OCI-LY7 (cell line): ENCODE results near the gene GALM. TPM values are rescaled to one million over a fixed set of nuclear protein-coding genes. Genes with fewer than 3 reads are reported as not detected.

Source experiments
- BruUV-seq: library from RNA; stranded (reverse); fragments of 400-500 nt; replicated peaks from 2 replicates; lab custom pipeline; 2021; lab: Mats Ljungman, UMichigan
- CTCF ChIA-PET: fragments of 300-600 bp; sonication (Branson Sonifier 250); formaldehyde crosslinking; loops from one replicate; lab custom pipeline; 2022; ENCODE audit warnings: antibody characterized with exemption; ENCODE audit not compliant: unreplicated experiment; lab: Charles Lee
- POLR2A ChIA-PET: fragments of 300-600 bp; sonication (Branson Sonifier 250); formaldehyde crosslinking; loops from one replicate; lab custom pipeline; 2022; ENCODE audit warnings: antibody characterized with exemption; lab: Charles Lee
- DNase-seq: peaks from one replicate; pipeline ENCODE4 v3.0.0-alpha.2; 2015; ENCODE audit warnings: low spot score
- H2AFZ ChIP-seq: fragments of 200-600 bp; sonication (generic), shearing (Covaris generic); 2 replicates; pipeline ENCODE4 v1.6.1; 2014; ENCODE audit warnings: mild to moderate bottlenecking, antibody characterized with exemption, low read length, moderate library complexity
- H3K27ac ChIP-seq: fragments of 200-600 bp; sonication (generic); 2 replicates; pipeline ENCODE4 v1.5.1; 2014; ENCODE audit warnings: mixed run types, low read depth, mild to moderate bottlenecking, moderate library complexity, low read length, inconsistent platforms; ENCODE audit not compliant: poor library complexity, severe bottlenecking
- H3K36me3 ChIP-seq: fragments of 200-600 bp; sonication (generic); 2 replicates; pipeline ENCODE4 v1.6.1; 2014; ENCODE audit warnings: mild to moderate bottlenecking, antibody characterized with exemption, low read length, moderate library complexity, mixed read lengths; ENCODE audit not compliant: insufficient read depth
- H3K4me1 ChIP-seq: fragments of 200-600 bp; sonication (generic); 2 replicates; pipeline ENCODE4 v1.5.1; 2014; ENCODE audit warnings: mild to moderate bottlenecking, low read length; ENCODE audit not compliant: insufficient read depth, poor library complexity, severe bottlenecking
- H3K4me2 ChIP-seq: fragments of 200-600 bp; sonication (generic); 2 replicates; pipeline ENCODE4 v1.6.1; 2014; ENCODE audit warnings: mild to moderate bottlenecking, low read length
- H3K4me3 ChIP-seq: fragments of 200-600 bp; sonication (generic); 2 replicates; pipeline ENCODE4 v1.5.1; 2014; ENCODE audit warnings: mild to moderate bottlenecking, low read depth, low read length; ENCODE audit not compliant: poor library complexity, severe bottlenecking
- H3K79me2 ChIP-seq: fragments of 200-600 bp; sonication (generic); 2 replicates; pipeline ENCODE4 v1.6.1; 2016; ENCODE audit warnings: low read depth, mild to moderate bottlenecking, low read length, moderate library complexity, mixed read lengths; ENCODE audit not compliant: insufficient read depth
- H3K9me2 ChIP-seq: fragments of 200-600 bp; sonication (generic); 2 replicates; pipeline ENCODE4 v1.6.1; 2016; ENCODE audit warnings: mild to moderate bottlenecking, low read length, mixed read lengths; ENCODE audit not compliant: insufficient read depth
- H3K9me3 ChIP-seq: fragments of 200-600 bp; sonication (generic); 2 replicates; pipeline ENCODE4 v1.6.1; 2014; ENCODE audit warnings: mild to moderate bottlenecking, mixed run types, low read length, mixed read lengths
- H4K20me1 ChIP-seq: fragments of 200-600 bp; sonication (generic); 2 replicates; pipeline ENCODE4 v1.6.1; 2014; ENCODE audit warnings: mild to moderate bottlenecking, antibody characterized with exemption, low read length, moderate library complexity, mixed read lengths; ENCODE audit not compliant: insufficient read depth
- EZH2phosphoT487 ChIP-seq: fragments of 200-600 bp; sonication (generic); IDR thresholded peaks from 2 replicates; pipeline ENCODE4 v1.6.1; 2018; ENCODE audit warnings: low read depth, borderline replicate concordance, mild to moderate bottlenecking, mixed run types, antibody characterized with exemption, low read length, moderate library complexity, mixed read lengths
- intact Hi-C: fragments of 100-400 bp; cut with micrococcal nuclease; formaldehyde crosslinking; loops from one replicate; pipeline ENCODE4 v1.10.0; 2022; ENCODE audit not compliant: unreplicated experiment
- total RNA-seq, 2 experiments: library from RNA; depleted of rRNA in 1 of 2; stranded (reverse); fragments of >200 nt in 1 of 2; shearing (Covaris generic) in 1 of 2; gene quantifications; 2 replicates each; pipeline ENCODE4 v1.2.3, GENCODE V29; 2014 to 2022
- TF ChIP-seq, protein P1 (sequence below): fragments of 200-600 bp; sonication (generic); conservative IDR thresholded peaks from 2 replicates; pipeline ENCODE4 v1.5.1; 2014; ENCODE audit warnings: mild to moderate bottlenecking, antibody characterized with exemption, low read length, moderate library complexity, mixed read lengths

Gene GALM
- total RNA-seq, 2 experiments from 2014 or later: 5.5 to 10.8 TPM

DNA sequence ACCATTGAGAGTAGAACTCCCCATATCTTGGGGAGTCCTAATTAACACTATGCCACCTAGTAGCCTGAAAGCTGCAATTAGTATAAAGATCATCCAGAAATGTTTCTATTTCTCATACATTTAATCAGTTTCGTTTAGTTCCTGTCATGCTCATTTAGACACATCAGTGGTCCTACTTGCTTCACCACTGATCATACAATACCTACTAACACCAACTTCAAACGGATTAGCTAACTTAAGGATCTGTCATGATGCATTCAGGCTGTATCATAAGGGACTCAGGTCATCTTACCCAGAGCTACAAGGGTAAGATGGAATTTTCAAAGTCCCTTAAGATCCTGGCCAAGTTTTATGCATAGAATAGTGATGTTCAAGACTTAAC lies 78.5 kb downstream of the GALM start:
- Histone ChIP-seq H3K27ac (no peak overlapping the region), H3K79me2 (peaks cover 66% of the 10 kb centered on the region), H3K4me2 (no peak overlapping the region), H3K9me3 (peaks cover 4% of the 10 kb centered on the region; the same call in 1 of the 2 replicates), H3K4me1 (peaks cover 41% of the 10 kb centered on the region), H3K4me3 (no peak overlapping the region), H4K20me1 (peaks cover 45% of the 10 kb centered on the region), H2AFZ (no peak overlapping the region), H3K9me2 (no peaks in the 10 kb centered on the region), H3K36me3 (peaks cover 100% of the 10 kb centered on the region)
- BruUV-seq: no TSS peak
- DNase-seq: no peak
- intact Hi-C loops: loop anchor here (5.0 to 10.0 kb wide), 3 partner anchors 162 to 430 kb away; no protein-coding TSS in a partner anchor
- TF ChIP-seq, protein P1, sequence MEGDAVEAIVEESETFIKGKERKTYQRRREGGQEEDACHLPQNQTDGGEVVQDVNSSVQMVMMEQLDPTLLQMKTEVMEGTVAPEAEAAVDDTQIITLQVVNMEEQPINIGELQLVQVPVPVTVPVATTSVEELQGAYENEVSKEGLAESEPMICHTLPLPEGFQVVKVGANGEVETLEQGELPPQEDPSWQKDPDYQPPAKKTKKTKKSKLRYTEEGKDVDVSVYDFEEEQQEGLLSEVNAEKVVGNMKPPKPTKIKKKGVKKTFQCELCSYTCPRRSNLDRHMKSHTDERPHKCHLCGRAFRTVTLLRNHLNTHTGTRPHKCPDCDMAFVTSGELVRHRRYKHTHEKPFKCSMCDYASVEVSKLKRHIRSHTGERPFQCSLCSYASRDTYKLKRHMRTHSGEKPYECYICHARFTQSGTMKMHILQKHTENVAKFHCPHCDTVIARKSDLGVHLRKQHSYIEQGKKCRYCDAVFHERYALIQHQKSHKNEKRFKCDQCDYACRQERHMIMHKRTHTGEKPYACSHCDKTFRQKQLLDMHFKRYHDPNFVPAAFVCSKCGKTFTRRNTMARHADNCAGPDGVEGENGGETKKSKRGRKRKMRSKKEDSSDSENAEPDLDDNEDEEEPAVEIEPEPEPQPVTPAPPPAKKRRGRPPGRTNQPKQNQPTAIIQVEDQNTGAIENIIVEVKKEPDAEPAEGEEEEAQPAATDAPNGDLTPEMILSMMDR: no peak
- TF ChIP-seq EZH2phosphoT487: no peak
- ChIA-PET CTCF (no interaction called here), POLR2A (interaction anchor here (0.5 to 3.1 kb wide), 7 partner anchors 10 to 452 kb away, joined by 3 to 24 read pairs (median 3); no protein-coding TSS in a partner anchor)

DNA sequence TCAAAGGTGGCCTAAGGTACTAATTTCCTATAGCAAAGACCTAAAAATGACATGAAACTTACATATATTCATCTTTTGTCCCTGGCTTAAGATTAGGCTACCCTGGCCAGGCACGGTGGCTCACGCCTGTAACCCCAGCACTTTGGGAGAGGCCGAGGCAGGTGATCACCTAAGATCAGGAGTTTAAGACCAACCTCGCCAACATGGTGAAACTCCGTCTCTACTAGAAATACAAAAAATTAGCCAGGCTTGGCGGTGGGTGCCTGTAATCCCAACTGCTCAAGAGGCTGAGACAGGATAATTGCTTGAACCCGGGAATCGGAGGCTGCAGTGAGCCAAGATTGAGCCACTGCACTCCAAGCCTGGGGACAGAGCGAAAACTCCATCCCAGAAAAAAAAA lies 79.4 kb downstream of the GALM start:
- no peaks in the 10 kb centered on the region for H3K9me2 ChIP-seq
- ChIA-PET CTCF (no interaction called here), POLR2A (interaction anchor here (0.6 to 3.1 kb wide), 2 partner anchors 11 to 420 kb away, joined by 3 to 24 read pairs; no protein-coding TSS in a partner anchor)
- intact Hi-C loops: loop anchor here (10.0 kb wide), 1 partner anchor 430 kb away; no protein-coding TSS in a partner anchor
- BruUV-seq: no TSS peak
- no peak overlapping the region for H3K27ac ChIP-seq
- H3K4me2 ChIP-seq: no peak overlapping the region
- H3K9me3 ChIP-seq: no peaks in the 10 kb centered on the region
- no peak for TF ChIP-seq EZH2phosphoT487
- TF ChIP-seq, protein P1: no peak
- no peak overlapping the region for H2AFZ ChIP-seq
- DNase-seq: no peak
- H3K4me3 ChIP-seq: no peak overlapping the region
- peaks cover 74% of the 10 kb centered on the region for H3K79me2 ChIP-seq
- H3K4me1 ChIP-seq: peaks cover 42% of the 10 kb centered on the region
- peaks cover 54% of the 10 kb centered on the region for H4K20me1 ChIP-seq
- peaks cover 100% of the 10 kb centered on the region for H3K36me3 ChIP-seq

DNA sequence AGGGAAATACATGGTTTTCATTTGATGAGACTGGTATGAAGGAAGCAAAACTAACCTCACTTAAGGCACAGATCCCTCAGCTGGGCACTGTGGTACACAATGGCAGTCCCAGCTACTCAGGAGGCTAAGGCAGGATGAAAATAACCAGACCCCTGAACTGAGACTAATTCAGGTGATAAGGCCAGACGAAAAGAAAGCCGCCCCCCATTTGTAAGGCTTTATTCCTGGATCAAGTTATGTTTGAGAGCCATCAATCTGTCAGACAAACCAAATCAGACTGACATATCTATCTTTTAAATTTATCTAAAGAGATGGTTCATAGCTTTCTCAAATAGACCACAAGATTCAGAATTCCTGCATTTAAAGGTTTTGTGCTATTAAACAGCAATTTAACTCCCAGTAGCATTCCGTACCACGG lies 81.1 kb downstream of the GALM start:
- no peak for TF ChIP-seq EZH2phosphoT487
- TF ChIP-seq, protein P1: no peak
- Histone ChIP-seq H3K4me3 (peak overlapping the region; percentile 14), H3K79me2 (peaks cover 90% of the 10 kb centered on the region), H3K4me2 (peak overlapping the region; percentile 79), H3K27ac (no peak overlapping the region), H3K36me3 (peaks cover 91% of the 10 kb centered on the region), H3K9me2 (no peaks in the 10 kb centered on the region), H3K4me1 (peaks cover 48% of the 10 kb centered on the region), H3K9me3 (no peaks in the 10 kb centered on the region), H2AFZ (no peak overlapping the region), H4K20me1 (peaks cover 55% of the 10 kb centered on the region)
- CTCF ChIA-PET: no interaction called here
- intact Hi-C loops: loop anchor here (10.0 kb wide), 1 partner anchor 432 kb away; no protein-coding TSS in a partner anchor
- no peak for DNase-seq
- BruUV-seq: no TSS peak
- POLR2A ChIA-PET: interaction anchor here (1.5 kb wide), 1 partner anchor 183 kb away, joined by 3 read pairs; no protein-coding TSS in a partner anchor
